Measurements from ENCODE around the gene ADAMTSL2.

ADAMTSL2 gene

DNA sequence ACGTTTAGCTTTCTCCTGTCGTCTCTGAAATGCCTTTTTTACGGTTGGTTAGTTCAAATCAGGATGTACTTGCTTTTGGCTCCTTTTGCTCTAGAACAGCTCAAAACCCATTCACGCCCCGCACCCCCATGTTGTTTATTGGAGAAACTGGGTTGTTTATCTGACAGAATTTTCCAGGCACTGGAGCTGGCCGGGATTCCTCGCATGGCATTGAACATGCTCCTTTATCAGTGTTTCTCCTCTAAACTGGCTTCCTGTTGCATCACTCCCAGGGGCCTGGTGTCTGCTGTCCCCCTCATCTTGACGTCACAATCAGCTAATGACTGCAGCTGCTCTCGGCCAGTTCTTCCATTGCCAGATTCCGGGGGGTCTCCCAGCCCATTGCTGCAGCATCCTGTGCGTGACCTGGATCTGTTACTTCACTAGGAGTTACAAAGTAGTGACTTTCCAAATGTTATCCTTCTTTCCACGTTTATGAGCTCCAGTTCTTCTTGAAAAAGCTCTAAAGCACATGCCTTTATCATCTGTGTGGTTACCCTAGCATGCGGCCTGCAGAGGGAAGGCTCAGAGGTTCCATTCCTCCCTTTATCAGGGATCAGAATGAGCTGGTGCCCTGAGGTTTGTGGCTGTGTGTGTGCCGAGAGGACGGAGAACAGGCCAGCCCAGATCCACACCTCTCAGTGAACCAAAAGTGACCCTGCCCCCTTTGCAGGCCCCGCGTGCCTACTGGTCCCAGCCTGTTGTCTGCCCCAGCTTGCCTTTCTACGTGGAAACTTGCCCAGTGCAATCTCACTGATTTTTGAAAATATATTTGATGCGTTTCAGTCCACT, 47.2 kb downstream of the ADAMTSL2 start:
- no peak overlapping the region for H3K9ac ChIP-seq (ENCODE audit: low read length)
- H4K20me1 ChIP-seq (ENCODE audit: insufficient read depth, low read length): no peaks in the 10 kb centered on the region
- no peak overlapping the region for H3K27ac ChIP-seq (ENCODE audit: low read length)
- no peak overlapping the region for H3K4me2 ChIP-seq (ENCODE audit: low read length)
- H3K4me1 ChIP-seq (ENCODE audit: low read length): no peaks in the 10 kb centered on the region
- H3K27me3 ChIP-seq (ENCODE audit: low read depth, low read length): peaks cover 18% of the 10 kb centered on the region; the same call in 1 of the 2 replicates
- no peaks in the 10 kb centered on the region for H3K36me3 ChIP-seq (replicated peaks; ENCODE audit: low read depth, low read length)
- no peak overlapping the region for H3K4me3 ChIP-seq (ENCODE audit: low read length)
- no peak overlapping the region for H2AFZ ChIP-seq (ENCODE audit: low read depth, low read length)
- H3K79me2 ChIP-seq (ENCODE audit: low read length): no peaks in the 10 kb centered on the region
- H3K9me3 ChIP-seq (ENCODE audit: insufficient read depth, low read length): no peaks in the 10 kb centered on the region
- TF ChIP-seq, protein P1, sequence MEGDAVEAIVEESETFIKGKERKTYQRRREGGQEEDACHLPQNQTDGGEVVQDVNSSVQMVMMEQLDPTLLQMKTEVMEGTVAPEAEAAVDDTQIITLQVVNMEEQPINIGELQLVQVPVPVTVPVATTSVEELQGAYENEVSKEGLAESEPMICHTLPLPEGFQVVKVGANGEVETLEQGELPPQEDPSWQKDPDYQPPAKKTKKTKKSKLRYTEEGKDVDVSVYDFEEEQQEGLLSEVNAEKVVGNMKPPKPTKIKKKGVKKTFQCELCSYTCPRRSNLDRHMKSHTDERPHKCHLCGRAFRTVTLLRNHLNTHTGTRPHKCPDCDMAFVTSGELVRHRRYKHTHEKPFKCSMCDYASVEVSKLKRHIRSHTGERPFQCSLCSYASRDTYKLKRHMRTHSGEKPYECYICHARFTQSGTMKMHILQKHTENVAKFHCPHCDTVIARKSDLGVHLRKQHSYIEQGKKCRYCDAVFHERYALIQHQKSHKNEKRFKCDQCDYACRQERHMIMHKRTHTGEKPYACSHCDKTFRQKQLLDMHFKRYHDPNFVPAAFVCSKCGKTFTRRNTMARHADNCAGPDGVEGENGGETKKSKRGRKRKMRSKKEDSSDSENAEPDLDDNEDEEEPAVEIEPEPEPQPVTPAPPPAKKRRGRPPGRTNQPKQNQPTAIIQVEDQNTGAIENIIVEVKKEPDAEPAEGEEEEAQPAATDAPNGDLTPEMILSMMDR (IDR thresholded peaks at IDR 0.05; ENCODE audit: low read depth, low read length): no peak
- no peak for TF ChIP-seq EZH2phosphoT487 (IDR thresholded peaks at IDR 0.05; ENCODE audit: low read depth)

DNA sequence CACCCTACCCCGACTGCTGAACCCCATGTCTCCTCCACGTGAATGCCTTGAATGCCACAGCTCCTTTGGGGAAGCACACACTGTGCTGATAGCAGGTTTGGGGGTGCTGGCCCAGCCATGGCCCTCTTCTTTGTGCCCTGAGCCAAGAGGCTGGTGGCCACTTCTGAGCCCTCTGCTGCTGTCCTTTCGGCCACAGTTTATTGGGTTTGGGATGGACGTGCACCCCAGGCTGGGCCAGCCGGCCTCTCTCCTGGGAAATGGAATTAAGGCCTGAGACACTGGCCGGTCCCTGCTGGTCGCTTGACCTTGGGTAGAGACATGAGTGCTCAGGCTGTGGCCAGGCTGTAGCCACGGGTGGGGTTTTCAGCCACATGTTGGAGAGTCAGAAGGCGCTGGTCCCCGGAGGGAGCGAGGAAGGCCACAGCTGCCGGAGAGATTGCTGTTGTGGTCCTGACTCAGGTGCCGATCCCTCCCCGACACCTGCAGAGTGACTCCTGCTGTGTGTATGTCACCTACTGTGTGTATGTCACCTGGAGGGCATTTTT, 48.1 kb downstream of the ADAMTSL2 start:
- Histone ChIP-seq H3K27ac (ENCODE audit: low read length) (no peak overlapping the region), H2AFZ (ENCODE audit: low read depth, low read length) (no peak overlapping the region), H3K79me2 (ENCODE audit: low read length) (no peaks in the 10 kb centered on the region), H3K4me2 (ENCODE audit: low read length) (no peak overlapping the region), H3K4me3 (ENCODE audit: low read length) (no peak overlapping the region), H3K27me3 (ENCODE audit: low read depth, low read length) (peaks cover 18% of the 10 kb centered on the region; the same call in 1 of the 2 replicates), H3K4me1 (ENCODE audit: low read length) (no peaks in the 10 kb centered on the region), H3K9me3 (ENCODE audit: insufficient read depth, low read length) (no peaks in the 10 kb centered on the region), H3K9ac (ENCODE audit: low read length) (no peak overlapping the region), H3K36me3 (replicated peaks; ENCODE audit: low read depth, low read length) (no peaks in the 10 kb centered on the region), H4K20me1 (ENCODE audit: insufficient read depth, low read length) (no peaks in the 10 kb centered on the region)
- TF ChIP-seq, protein P1 (IDR thresholded peaks at IDR 0.05; ENCODE audit: low read depth, low read length): no peak
- TF ChIP-seq EZH2phosphoT487 (IDR thresholded peaks at IDR 0.05; ENCODE audit: low read depth): no peak

DNA sequence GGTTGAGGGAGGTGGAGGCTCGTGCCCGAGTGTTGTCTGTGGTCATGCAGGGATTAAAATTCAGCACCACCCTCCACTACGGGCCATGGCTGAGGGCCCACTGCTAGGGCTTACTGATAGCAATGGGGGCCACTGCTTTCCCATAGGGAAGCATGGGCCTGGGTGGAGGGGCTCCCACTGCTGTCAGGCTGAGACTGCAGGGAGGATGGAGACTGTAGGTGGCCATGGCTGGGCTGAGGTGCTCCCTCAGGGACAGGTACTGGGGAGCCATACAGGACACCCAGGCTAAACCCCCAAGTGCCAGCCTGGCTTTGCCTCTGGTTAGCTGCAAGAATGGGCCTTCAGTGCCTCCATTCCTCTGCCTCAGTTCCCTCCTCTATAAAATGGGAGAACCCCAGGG, 48.6 kb downstream of the ADAMTSL2 start:
- no peak overlapping the region for H2AFZ ChIP-seq (ENCODE audit: low read depth, low read length)
- H3K9me3 ChIP-seq (ENCODE audit: insufficient read depth, low read length): no peaks in the 10 kb centered on the region
- no peaks in the 10 kb centered on the region for H3K4me1 ChIP-seq (ENCODE audit: low read length)
- no peak overlapping the region for H3K9ac ChIP-seq (ENCODE audit: low read length)
- H3K36me3 ChIP-seq (replicated peaks; ENCODE audit: low read depth, low read length): no peaks in the 10 kb centered on the region
- H3K27ac ChIP-seq (ENCODE audit: low read length): no peak overlapping the region
- H3K79me2 ChIP-seq (ENCODE audit: low read length): no peaks in the 10 kb centered on the region
- H3K4me2 ChIP-seq (ENCODE audit: low read length): no peak overlapping the region
- H3K4me3 ChIP-seq (ENCODE audit: low read length): no peak overlapping the region
- peaks cover 18% of the 10 kb centered on the region; the same call in 1 of the 2 replicates for H3K27me3 ChIP-seq (ENCODE audit: low read depth, low read length)
- TF ChIP-seq EZH2phosphoT487 (IDR thresholded peaks at IDR 0.05; ENCODE audit: low read depth): no peak
- TF ChIP-seq, protein P1 (IDR thresholded peaks at IDR 0.05; ENCODE audit: low read depth, low read length): no peak
- H4K20me1 ChIP-seq (ENCODE audit: insufficient read depth, low read length): no peaks in the 10 kb centered on the region

DNA sequence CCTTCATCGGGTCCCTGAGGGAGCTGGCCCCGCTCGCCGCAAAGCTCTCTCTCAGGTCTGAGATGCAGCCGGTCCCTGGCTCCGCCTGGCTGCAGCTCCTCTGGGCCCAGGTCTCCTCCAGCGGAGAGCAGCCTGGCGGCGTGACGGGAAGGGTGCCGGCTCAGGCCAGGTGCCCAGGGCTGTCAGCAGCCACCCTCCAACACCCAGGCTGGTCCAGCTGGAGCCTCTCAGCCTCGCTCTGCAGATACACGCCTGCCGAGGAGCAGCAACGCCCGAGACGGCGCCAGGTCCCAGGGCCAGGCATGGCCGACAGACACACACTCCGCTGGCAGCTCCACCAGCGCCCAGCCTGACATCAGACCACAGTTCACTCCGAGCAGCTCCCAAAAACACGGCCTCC, 49.1 kb downstream of the ADAMTSL2 start:
- Histone ChIP-seq H3K79me2 (ENCODE audit: low read length) (no peaks in the 10 kb centered on the region), H4K20me1 (ENCODE audit: insufficient read depth, low read length) (no peaks in the 10 kb centered on the region), H3K4me3 (ENCODE audit: low read length) (no peak overlapping the region), H3K4me2 (ENCODE audit: low read length) (no peak overlapping the region), H3K36me3 (replicated peaks; ENCODE audit: low read depth, low read length) (no peaks in the 10 kb centered on the region), H3K9me3 (ENCODE audit: insufficient read depth, low read length) (no peaks in the 10 kb centered on the region), H3K9ac (ENCODE audit: low read length) (no peak overlapping the region), H2AFZ (ENCODE audit: low read depth, low read length) (no peak overlapping the region), H3K4me1 (ENCODE audit: low read length) (no peaks in the 10 kb centered on the region), H3K27ac (ENCODE audit: low read length) (no peak overlapping the region), H3K27me3 (ENCODE audit: low read depth, low read length) (peaks cover 18% of the 10 kb centered on the region; the same call in 1 of the 2 replicates)
- TF ChIP-seq EZH2phosphoT487 (IDR thresholded peaks at IDR 0.05; ENCODE audit: low read depth): no peak
- TF ChIP-seq, protein P1 (IDR thresholded peaks at IDR 0.05; ENCODE audit: low read depth, low read length): no peak
